RKO (cell line): Measurements from ENCODE around the gene PRKCE.

Experiments
- DNase-seq: peaks from one replicate; pipeline ENCODE4 v3.0.0-alpha.2; 2016; ENCODE audit warnings: low spot score

PRKCE gene

DNA sequence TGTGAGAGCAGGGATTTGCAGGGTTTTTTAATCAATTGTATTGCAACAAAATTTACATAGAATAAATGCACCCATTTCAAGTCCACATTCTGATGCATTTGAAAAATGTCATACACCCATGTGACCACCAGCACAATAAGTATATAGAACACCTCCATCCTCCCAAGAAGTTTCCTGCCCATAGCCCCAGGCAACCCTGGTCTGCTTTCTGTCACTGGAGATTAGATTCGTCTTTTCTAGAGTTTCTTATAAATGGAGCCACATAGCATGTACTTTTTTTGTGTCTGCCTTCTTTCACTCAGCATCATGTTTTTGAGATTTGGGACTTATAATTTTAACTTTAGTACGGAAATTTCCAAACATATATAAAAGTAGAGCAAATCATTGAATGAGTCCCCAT lies 518.6 kb downstream of the PRKCE start:
- no peak for DNase-seq

DNA sequence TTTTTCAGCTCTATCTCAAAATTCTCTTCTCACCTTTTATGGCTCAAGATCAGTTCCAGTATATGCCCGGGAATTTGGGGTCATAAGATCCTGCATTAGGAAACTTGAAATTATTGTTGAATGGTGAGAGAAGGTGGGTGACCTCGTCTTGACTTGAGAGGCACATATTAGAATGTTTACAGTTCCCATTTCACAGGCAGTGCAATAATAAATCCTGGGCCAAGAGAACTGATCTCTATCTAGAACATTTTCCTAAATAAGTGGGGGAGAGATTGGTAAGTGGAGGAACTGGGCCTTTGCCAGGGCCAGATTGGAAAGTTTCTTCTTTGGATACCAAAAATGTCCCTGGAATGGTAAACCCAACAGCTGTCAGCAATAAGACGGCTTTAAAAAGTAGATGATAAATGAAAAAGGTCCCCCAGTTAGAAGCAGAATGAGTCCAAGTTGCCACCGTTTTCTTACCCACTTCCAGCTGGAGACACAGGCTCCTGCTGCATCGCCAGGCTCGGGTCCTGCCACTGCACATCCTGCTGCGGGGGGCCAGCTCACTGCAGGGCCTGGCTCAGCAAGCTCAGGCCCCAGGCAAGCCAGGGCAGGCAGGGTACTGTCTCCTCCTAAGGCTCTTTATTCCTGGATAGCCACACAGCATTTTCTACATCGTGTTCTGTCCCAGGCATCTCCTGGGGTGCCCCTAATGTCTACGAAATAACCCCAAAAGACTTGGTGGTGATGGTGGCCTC lies 519.3 kb downstream of the PRKCE start:
- DNase-seq, result no peak

DNA sequence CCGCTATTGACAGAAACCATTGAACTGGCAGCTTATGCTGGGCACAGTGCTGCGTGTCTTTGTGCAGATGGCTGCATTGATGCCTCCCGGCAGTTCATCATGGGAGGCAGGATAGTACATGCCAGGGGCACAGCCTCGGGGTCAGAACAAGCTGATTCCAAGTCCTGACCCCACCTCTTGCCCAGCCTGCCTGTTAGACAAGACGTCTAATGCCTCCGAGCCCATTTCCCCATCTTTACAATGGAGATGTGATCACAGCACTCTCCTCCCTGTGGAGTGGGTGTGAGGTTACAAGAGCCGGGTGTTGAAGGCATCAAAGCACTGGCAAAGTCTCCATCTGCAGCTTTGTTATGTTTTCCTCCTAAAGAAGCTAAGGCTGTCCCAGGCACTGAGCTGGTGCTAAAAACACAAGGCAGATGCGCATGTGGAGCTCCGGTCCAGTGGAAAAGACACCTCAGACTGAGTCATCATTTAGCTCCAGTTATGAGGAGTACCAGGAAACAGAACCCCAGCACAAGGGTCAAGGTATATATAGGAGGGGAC lies 520.0 kb downstream of the PRKCE start:
- DNase-seq, result peak; percentile 25

DNA sequence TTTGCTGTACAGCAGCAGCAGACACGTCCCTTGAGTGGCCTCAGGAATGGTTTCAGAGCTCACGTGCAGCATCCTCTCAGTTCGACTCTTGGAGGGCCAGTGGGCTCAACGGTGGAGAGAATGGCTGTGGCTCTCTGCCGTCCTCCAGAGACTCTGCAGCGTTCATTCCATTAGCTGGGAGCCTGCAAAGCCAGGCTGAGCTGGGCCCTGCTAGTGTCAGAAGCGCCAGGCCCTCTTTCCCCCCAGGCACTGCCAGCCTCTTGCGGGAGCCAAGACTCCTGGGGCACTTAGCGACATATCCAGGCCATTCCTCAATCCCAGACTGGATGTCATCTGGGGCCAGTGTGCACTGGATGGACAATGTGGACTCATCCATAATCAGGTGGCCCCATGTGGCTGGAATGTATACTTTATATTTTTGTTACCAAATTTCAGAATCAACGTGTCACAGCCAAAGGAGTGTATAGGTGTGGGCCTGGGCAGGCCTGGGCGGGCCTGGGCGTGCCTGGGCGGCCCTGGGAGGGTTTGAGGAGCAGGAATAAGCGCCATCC lies 520.6 kb downstream of the PRKCE start:
- no peak for DNase-seq

DNA sequence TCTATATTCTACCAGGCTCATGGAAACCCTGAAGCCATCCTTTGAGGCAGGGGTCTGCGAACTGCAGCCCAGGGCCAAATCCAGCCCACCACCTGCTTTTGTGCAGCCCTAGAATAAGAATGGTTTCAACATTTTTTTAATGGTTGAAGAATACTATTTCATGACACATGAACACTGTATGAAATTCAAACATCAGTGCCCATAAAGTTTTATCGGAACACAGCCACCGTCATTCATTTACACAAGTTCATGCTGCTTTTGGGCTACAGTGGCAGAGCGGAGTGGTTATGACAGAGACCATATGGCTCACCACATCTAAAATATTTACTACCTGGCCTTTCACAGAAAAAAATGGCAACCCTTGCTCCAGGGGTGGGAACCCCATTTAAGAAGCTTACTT lies 521.6 kb downstream of the PRKCE start:
- DNase-seq, result no peak

DNA sequence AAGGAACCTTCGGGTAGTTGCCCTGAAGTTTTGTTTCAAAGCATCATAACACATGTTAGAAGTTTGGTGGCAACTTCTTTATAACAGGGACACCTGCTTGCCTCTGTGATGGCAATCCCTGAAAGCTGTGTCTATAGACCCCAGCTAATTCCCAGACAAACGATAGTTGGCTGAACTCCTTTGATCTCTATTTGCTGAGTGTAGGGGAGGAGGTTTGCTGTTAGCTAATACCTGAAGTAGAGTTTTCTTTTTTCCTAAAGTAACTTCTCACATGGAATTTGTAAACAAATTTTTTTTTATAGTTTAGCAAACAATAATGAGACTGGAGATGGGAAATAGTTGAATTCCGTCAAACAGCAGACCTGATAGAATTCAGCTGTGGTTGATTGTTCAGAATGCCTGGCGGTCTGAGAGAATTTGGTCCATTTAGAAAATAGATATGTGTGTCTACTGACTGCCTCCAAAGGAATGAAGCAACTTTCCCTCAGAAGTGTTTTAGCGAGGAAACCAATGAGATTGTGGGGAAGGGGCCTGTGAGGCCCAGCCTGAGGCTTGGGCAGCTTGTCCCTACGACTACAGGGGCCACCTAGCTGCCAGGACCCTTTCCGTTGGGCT lies 522.3 kb downstream of the PRKCE start:
- DNase-seq, result no peak

DNA sequence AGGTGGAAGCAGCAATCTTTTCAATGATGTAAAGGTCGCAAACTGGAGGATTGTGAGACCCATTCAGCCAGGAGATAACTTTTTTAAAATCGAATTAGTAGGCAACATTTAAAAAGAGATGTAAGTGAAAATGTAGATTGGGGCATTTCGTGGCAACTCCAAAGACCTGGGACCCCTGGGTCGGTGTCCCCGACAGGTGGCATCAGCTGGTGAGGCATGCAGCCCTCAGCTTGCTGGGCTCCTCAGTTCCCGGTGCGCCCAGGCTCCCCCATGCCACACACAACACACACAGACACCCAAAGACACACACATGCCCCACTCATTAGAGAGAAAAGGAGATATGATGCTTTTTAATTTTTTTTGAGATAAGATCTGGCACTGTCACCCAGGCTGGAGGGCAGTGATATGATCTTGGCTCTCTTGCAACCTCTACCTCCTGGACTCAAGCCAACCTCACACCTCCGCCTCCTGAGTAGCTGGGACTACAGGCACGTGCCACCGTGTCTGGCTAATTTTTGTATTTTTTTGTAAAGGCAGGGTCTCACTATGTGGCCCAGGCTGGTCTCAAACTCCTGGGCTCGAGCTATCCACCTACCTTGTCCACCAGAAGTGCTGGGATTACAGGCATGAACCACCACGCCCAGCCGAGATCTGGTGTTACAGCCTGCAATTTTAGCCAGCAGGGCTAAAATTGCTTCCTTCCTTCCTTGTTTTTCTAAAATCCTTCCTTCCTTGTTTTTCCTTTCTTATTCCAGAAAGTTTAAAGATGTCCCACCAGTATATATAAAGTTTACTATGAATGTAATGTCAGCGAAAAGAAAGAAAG lies 523.1 kb downstream of the PRKCE start:
- no peak for DNase-seq

DNA sequence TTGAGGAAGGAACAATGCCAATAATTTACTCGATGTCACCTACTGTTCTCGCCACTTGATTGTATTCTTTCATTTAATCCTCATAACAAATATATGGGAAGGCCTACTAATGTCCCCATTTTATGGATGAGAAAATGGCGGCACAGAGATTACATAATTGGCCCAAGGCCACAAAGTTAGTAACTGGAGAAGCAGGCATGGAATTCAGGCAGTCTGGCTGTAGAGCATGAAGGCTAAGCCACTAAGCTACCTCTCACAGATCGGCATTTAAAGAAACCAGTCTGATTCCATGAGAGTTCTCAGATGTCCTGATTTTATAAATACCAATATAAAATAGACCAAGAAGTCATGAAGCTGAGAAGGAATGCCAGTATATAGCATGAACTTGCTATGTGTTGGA lies 523.9 kb downstream of the PRKCE start:
- no peak for DNase-seq

DNA sequence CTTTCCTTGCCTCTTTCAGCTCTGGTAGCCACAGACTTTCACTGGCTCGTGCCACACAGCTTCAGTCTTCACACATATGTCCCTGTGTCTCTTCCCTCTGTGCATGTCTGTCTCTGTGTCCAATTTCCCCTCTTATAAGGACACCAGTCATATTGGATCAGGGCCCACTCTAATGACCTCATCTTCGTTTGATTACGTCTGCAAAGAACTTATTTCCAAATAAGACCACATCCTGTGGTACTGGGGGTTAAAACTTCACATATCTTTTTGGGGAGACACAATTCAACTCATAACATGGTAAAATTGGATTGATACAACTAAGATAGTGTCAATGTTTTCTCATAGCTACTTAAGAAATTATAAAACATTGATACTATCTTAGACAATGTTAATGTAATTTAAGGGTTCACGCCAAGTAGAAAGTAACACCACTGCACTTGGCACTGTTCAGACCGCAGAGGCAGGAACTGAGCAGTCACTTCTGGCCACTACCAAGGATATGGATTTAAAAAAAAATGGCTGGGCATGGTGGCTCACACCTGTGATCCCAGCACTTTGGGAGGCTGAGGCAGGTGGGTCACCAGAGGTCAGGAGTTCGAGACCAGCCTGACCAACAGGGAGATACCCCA lies 526.1 kb downstream of the PRKCE start:
- no peak for DNase-seq

DNA sequence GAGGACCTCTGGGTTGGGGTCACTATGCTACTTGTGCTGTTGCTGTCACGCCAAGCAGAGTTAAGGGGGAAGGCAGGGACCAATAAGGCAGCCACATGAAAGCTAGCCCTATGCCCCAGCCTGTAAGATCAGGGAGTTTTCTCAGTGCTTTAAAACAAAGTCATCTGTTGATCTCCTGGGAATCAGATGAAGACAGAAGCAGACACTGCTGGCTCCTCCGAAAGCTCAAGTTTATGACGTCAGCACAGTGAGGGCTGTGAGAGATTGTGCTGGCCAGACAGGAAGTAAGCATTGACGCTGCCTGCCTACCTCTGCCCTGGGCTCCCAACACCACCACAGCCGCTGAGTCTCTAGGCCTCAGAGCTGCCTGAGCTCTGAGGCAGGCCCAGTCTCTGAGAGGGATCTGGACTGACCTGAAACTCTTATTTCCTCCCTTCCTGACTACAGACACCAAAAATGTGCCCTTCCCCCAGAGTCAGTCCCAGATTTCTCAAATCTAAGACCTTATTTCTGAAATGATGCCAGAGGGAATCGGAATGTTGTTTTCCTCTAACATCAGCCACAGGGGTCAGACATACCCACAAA lies 527.7 kb downstream of the PRKCE start:
- DNase-seq, result no peak

DNA sequence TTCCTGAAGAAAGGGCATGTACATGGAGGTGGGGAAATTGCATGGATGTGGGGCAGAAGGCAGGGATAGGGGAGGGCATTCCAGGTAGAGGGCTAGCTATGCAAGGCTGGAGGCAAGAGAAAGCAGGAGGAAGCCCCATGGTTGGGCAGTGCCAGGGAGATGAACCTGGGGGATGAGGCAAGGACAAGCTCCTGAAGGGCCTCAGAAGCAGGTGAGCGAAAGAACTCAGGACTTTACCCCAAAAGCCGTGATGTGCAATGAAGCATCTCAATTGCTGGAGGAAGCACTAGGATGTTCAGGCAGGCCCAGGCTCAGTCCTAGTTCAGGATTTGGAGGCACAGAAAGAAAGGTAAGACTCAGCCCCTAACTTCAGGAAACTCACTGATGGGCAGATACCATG lies 528.7 kb downstream of the PRKCE start:
- DNase-seq, result no peak

DNA sequence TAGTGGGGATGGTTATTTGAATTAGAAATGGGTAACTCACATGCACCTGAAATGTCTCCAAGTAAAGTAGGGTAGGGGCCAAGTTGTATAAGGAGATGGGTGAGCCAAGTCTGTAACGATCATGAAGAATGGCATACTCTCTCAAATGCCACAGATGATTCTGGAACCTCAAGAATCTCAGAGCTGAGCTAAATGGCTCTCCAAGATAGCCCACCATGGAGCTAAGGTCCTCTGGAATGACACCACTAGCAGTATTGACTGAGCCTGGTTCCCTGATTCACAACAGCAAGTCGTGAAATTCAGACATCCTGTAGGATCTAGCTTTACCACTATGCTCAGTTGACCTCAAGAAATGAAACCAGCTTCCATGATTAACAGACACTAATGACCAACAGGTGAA lies 529.8 kb downstream of the PRKCE start:
- DNase-seq, result no peak

DNA sequence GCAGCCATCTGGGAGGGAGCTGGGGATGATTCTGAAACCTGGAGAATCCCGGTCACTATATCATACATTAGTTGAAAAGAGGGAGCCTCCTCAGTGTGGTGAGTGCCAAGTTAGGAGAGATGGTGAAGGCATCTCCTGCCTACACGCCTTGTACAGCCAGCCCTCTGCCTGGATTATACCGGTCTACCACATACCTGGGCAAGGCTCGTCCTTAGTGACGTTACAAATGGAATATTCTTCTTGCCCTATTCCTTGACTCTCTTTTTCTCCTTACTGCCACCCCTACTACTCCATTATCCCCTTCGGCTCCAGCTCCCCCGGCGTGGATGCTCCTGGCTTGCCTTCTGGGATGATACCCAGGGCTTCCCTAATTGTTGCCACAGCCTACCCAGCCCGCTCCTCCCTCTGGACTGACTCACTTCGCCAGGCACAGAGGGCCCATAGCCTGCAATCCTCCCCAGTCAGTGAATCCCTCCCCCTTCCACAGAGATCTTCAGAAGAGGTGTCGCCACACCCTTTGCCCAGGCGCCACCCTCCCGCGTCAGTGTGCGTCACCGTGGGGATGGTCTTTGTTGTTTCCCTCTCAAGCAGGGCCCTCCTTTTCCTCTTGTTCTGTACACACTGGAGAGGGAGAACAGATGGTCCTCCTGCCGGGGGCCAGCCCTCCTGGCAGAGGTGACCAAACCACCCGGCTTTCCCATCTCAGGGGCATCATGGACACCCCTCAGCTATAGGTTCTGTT lies 530.5 kb downstream of the PRKCE start:
- no peak for DNase-seq

DNA sequence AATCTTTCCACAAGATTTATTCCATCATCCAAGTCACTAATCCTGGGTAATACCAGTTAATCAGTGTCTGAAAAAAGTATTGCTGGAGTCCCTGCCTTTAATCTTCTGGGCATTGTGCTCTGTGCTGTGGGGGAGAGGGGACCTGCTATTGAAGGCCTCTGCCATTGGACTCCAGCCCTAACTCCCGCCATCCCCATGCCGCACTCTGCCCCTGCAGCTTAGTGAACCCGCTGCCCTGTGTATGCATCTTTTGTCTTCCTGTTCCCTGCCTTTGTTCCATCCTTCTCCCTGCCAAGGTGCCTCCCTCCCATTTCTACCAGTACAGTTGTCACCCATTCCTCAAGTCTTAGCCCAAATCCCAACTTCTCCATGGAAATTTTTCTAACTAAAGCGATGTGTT lies 532.0 kb downstream of the PRKCE start:
- no peak for DNase-seq

DNA sequence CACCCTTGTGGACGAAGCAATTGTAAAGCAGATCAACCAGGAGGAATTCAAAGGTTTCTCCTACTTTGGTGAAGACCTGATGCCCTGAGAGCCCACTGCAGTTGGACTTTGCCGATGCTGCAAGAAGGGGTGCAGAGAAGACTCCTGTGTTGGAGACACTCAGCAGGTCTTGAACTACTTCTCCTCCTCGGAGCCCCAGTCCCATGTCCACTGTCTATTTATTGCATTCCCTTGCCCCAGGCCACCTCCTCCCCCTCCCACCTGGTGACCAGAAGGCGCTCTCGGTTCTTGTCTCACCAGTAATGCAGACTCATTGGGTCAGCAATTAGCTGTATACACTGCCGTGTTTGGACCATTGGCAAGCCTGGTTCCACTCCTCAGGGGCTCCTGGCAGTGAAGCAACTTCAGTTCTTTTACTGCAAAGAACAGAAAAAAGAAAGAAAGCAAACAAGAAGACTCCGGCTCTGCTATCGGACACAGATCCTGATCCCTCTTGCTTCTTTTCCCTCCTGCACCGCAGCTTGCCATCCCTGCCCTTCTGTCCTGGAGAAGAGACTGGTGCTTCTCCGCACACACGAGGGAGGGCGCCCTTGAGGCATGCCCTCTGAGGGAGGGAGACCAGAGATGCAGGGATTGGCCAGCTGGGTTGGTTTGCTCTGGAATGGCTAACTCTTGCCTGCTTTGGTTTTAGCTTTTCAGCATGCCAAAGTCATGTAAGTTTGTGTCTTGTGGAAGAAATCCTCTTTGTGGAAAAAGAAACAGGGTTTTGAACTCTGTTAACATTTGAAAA lies 533.5 kb downstream of the PRKCE start:
- no peak for DNase-seq

DNA sequence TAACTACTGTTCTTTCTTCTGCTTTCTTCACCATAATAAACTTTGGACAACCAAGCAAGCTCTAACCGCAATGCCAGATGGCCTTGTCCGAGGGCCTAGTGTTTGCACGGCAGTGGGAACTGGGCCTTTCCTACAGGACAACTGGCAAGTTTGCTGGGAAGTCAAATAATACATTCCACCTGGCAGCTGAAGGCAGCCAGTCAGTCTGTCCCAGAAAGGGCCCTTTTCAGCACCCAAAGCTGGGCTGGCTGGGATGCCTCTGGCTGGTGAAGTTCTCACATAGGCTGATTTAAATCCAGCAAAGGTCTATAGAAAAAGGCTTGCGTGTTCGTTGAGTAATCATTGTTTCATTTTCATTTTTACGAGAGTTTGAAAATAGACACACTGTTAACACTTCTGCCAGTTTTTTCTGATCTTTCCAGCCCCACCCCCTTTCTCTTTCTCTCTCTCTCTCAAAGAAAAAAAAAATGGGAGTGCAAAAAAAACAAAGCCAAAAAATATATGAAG lies 535.7 kb downstream of the PRKCE start:
- no peak for DNase-seq

DNA sequence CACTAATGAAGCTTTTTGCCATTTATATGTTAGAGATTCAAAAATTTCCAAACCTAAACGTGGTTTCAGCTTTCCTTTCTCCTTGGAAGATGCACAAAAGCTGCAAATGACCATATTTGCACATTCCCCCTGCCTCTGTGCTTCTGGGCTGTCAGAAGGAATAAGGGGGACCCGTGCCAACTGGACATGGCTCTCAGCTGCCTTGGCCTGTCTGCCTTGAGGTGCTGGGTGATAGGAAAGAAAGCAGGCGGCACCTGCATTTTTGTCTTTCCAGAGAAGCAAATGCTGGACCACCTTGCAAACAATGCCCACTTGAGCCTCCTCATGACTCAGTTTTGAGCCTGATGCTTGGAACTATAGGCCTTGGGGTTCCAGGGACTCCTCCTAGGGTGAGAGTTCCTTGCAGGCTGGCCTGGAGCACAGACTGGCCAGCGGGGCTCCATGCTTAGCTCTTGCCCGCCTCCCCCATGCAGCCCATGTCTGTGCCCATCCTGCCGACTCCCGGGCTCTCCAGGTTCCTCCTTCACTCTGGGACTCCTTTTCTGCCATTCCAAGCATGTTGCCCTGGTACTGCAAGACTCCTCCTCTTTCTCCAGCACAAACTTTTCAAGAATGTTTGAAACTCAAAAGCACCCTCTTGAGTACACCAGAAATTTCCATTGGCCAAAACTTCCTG lies 536.7 kb downstream of the PRKCE start:
- DNase-seq, result no peak

DNA sequence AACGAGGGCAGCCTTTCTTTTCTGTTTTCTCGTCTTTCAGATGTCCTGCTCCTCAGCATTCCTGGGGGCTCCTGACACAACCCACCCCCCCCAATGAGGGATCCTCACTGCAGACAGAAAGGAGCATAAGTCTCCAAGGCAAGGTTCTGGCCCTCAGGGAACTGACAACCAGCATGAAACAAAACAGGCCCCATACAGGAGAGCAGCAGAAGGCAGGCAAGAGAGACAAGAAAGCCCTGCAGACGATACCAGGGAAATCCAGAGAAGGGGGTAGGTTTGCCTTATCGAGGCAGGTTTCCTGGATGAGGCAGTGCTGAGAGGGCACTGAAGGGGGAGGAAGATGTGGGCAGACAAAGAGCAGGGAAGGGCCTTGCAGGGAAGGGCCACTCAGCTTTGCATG lies 541.9 kb downstream of the PRKCE start:
- no peak for DNase-seq

DNA sequence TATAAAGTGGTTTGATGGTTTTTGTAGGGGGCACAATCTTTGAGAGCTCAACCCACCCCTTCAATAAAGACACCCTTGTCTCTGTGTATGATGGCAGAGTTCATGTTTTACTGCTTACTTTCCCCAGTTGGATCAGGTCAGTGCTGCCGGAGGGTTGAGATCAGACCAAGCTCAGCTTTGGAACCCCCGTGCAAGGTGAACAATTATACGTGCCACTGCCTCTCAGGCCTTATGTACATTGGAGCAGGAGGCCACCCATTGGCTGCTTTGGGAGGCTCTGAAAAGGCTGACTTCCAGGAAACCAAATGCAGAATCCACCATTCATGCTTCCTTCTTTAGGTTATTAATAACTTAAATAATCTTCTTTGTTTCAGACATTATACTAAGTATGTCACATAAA lies 542.4 kb downstream of the PRKCE start:
- no peak for DNase-seq
